GM19240 (cell line): ENCODE data around the gene PDZRN4.
"Not testable (repeated sequence)": the region's sequence is repeated elsewhere in the genome, so short reads cannot be mapped to it uniquely, and the experiment has no call there.

Experiments used
- DNase-seq: peaks from one replicate; pipeline ENCODE4 v3.0.0; 2011; ENCODE audit warnings: low spot score; ENCODE audit not compliant: insufficient read length

PDZRN4 gene

DNA sequence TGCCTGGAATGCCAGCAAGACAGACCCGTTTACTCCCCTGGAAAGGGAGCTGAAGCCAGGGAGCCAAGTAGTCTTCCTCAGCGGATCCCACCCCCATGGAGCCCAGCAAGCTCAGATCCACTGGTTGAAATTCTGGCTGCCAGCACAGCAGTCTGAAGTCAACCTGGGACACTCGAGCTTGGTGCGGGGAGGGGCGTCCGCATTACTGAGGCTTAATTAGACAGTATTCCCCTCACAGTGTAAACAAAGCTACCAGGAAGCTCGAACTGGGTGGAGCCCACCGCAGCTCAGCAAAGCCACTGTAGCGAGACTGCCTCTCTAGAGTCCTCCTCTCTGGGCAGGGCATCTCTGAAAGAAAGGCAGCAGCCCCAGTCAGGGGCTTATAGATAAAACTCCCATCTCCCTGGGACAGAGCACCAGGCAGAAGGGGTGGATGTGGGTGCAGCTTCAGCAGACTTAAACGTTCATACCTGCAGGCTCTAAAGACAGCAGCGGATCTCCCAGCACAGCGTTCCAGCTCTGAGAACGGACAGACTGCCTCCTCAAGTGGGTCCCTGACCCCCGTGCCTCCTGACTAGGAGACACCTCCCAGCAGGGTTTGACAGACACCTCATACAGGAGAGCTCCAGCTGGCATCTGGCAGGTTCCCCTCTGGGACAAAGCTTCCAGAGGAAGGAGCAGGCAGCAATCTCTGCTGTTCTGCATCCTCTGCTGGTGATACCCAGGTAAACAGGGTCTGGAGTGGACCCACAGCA is 92.4 kb downstream of the PDZRN4 start:
- not testable (repeated sequence) for DNase-seq

GRCh38 chr12:41285470-41285869 is 97.3 kb downstream of the PDZRN4 start:
- not testable (repeated sequence) for DNase-seq

DNA sequence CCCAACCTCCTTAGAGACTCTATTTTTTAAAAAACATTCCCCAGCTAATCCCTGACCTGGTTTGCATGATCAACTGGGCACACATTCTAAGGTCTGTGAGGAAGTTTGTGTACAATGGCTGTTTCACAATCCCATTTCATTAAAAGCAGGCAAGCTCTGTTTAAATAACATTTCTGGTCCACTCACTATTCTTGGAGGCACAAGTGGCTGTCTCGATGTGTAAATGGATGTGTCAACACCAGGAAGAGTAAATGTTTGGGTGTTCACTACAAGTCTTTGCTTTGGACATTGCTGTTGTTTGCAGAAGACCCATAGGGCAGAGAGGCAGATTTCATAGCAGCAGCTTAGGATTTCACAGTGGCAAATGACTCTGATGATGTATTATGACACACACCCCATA is 98.3 kb downstream of the PDZRN4 start:
- no peak for DNase-seq

DNA sequence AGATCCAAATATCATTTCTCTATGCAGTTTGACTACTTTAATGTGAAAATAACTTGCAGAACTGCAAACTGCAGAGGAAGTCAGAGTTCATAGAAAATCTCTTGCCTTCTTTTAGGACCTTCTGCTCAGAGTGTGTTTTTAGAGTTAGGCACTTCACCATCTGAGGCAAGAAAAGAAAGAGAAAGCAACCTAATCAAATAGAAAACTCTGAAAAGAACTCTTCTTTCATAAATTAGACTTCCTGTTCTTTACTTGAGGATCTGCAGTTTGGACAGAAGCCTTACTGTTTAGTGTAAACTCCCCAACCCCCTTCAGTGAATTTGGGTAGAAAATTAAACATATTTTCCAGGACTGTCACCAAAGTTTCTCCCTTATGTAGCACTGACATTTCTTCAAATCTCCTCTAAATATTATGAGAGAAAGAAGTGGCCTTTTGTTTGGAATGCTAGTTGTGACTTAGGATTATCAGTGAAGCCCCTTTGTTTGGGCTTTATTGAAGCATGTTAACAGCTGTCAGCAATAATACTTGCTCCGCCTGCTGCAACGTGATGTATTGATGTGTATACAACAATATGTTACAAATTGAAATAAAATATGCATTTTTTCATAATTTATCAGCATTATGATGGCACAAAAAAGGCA is 99.5 kb downstream of the PDZRN4 start:
- DNase-seq, result no peak

DNA sequence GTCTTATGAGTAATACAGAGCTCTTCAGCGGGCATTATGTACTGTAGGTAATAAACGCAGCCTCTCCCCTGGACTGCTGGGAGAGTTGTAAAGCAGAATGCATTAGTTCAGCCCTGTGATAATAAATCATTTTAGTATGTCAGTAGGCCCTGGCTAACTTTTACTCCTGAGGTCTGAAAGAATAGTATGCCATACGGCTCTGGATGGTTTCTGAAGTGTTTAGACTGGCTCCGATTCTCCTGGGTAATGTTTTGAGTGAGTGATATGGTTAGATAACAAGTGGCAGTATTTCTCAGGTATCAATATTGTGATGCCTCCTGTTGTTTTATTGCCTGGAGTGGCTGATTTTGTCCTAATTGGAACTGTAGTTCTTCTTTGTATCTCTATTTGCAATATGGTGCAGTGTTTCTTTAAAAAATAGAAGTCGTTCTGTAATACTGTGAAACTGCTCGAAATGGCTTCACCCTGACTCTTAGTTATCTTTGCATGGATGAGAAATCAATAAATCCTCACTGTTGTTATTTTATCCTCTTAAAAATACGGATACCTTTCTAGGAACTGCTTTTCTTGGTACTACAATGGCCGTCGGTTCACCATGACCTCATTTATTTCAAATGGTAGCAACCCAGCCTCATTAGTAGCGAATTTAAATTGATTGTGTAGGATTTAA is 100.2 kb downstream of the PDZRN4 start:
- DNase-seq, result no peak

DNA sequence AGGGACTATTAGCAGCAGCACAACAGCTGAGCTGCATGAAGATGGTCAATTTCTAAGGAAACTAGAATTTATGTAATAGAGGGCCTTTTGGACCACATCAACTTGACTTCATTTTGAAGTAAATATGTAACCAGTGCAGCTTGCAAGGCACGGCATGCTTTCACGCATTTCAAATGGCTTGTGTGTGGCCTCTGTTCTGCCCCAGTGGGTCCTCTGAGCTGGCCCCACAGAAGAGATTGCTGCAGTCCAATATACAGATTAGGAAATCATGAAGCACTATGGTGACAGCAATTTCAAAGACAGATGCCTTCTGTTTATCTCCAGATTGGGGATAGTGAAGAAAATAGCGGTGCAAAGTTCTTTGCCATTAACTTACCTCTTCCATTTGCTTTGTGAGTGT is 101.4 kb downstream of the PDZRN4 start:
- DNase-seq, result no peak

GRCh38 chr12:41293011-41293410 is 104.9 kb downstream of the PDZRN4 start:
- no peak for DNase-seq

- no peak for DNase-seq
Observed at GRCh38 chr12:41293461-41293860, 105.3 kb downstream of the PDZRN4 start.

GRCh38 chr12:41302979-41303403 is 114.9 kb downstream of the PDZRN4 start:
- no peak for DNase-seq

GRCh38 chr12:41304526-41304925 is 116.4 kb downstream of the PDZRN4 start:
- no peak for DNase-seq

GRCh38 chr12:41310367-41310766 is 122.2 kb downstream of the PDZRN4 start:
- no peak for DNase-seq

DNA sequence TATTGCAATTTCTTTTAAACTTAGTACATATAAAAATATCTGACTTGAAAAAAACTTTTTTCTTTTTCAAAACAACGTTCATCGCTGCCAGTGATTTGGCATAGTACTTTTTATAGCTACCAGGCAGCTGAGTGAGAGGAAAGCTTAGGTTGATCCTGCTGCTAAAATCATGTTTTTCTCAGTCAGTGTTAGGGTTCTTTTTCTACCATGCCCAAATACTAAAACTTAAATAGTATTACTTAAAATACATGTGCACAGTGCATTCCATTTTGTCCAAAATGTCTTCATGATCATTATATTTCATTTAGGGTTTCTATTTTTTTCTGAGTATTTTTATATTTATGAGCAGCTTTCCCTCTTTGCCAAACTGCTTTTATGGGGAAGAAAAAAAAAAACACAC is 123.8 kb downstream of the PDZRN4 start:
- DNase-seq, result no peak

DNA sequence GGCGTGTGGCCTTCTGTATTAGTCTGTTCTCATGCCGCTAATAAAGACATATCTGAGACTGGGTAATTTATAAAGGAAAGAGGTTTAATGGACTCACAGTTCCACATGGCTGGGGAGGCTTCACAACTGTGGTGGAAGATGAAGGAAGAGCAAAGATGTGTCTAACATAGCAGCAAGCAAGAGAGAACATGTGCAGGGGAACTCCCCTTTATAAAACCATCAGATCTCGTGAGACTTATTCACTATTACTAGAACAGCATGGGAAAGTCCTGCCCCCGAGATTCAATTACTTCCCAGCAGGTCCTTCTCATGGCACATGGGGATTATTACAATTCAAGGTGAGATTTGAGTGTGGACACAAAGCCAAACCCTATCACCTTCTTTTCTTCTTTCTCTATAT is 124.3 kb downstream of the PDZRN4 start:
- not testable (repeated sequence) for DNase-seq

DNA sequence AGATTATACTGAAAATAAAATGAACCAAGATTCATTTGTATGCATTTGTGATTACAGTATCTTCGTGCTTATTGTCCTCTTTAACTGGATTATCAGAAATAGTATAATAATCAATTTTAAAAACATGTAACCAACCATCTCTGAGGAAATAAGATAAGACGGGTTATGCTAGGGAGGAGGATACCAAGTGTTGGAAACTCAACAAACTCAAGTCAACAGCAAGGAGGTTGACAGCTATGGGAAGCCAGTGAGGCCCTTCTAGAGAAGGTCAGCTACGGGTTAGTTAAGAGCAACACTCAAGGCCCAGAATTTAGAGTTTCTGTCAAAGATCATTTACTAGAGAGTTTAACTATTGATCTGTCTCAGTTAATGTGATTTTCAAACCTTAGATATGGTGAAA is 137.2 kb downstream of the PDZRN4 start:
- no peak for DNase-seq

- DNase-seq, result no peak
Observed at GRCh38 chr12:41327096-41327895, 139.2 kb downstream of the PDZRN4 start.

GRCh38 chr12:41333974-41334373 is 145.9 kb downstream of the PDZRN4 start:
- no peak for DNase-seq

DNA sequence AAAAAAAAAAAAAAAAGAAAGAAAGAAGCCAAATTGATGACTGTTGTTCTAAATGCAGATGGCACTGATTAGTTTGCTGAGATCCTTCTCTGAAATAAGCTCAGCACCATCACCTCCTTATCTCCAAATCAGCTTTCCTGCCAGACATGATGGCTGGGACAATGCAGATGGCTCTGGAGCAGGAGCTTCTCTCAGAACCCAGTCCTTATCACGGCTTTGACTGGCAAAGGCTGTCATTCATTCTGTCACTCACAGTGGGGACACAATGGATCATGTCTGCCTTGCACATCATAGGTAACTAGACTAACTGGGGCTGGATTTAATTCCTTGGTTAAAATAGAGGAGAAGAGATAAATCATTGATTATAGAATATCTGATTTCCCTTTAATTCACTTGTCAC is 146.3 kb downstream of the PDZRN4 start:
- no peak for DNase-seq

- DNase-seq, result no peak
Observed at GRCh38 chr12:41336041-41336549, 148.0 kb downstream of the PDZRN4 start.

GRCh38 chr12:41339784-41340183 is 151.7 kb downstream of the PDZRN4 start:
- DNase-seq, result no peak

DNA sequence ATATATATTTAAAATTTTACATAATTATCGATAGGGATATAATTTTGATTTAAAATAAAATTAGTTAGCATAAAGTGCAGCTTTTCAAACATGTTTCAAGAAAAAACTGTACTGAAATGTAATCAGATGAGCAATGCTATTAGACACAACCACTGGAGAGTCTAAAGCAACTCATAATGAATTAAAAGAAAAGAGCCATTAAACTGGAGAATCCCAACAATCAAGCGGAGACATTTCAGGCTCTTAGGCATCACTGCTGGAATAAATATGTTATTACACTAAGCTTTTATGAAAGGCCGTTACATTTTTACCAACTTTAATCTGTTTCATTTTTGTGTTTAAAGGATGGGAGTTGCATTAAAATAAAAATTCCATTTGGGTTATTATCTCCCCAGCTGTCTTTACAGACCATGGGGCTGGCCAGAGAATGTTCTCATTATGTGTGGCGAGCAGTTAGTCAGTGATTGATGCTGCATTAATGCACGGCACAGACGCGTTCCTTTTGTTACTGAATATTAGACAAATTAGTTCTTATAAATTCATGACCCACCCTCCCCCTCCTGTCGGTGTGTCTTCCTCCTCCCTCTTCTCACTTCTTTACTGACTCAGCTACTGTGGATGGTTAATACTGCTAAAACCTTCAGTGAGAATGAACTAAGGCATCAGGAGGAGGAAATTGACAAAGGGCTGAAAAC is 156.8 kb downstream of the PDZRN4 start:
- no peak for DNase-seq

DNA sequence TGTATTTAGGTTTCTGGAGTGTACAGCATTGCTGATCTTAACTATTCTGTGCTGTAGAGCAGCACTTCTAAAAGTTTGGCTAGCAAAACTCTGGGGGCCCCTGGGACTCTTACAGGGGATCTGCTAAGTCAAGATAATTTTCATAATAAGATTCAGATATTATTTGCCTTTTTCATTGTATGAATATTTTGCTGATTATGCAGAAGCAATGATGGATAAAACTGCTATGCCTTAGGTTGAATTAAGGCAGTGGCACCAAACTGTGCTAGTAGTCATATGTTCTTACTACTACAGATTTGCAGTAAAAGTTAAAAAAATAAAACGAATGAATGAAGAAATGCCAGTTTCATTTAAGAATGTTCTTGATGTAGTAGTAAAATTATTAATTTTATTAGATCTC is 160.1 kb downstream of the PDZRN4 start:
- DNase-seq, result no peak
